ENCODE results near the gene SLX1A.

DNA sequence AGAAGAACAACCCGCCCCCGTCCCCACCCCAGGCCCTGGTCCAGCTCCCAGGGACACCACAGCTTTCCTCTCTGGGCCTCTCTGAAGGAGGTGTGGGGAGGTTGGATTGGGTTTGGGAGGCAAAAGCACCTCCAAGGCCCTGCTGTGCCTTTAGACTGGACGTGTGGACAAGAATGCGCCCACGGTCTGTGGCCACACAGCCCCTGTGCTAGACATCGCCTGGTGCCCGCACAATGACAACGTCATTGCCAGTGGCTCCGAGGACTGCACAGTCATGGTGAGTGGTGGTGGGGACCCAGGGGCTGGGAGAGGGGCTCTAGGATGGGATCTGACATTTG is 7.3 kb upstream of the SLX1A start:
- TF ChIP-seq, protein P1, sequence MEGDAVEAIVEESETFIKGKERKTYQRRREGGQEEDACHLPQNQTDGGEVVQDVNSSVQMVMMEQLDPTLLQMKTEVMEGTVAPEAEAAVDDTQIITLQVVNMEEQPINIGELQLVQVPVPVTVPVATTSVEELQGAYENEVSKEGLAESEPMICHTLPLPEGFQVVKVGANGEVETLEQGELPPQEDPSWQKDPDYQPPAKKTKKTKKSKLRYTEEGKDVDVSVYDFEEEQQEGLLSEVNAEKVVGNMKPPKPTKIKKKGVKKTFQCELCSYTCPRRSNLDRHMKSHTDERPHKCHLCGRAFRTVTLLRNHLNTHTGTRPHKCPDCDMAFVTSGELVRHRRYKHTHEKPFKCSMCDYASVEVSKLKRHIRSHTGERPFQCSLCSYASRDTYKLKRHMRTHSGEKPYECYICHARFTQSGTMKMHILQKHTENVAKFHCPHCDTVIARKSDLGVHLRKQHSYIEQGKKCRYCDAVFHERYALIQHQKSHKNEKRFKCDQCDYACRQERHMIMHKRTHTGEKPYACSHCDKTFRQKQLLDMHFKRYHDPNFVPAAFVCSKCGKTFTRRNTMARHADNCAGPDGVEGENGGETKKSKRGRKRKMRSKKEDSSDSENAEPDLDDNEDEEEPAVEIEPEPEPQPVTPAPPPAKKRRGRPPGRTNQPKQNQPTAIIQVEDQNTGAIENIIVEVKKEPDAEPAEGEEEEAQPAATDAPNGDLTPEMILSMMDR (IDR thresholded peaks at IDR 0.05), result no peak
- no peak for TF ChIP-seq POLR2A (IDR thresholded peaks at IDR 0.05)
